ENCODE measurements around the gene TBC1D22A.

The TBC1D22A gene

GRCh38 chr22:47091246-47091651, 328.8 kb downstream of the TBC1D22A start:
- DNase-seq, result no peak

GRCh38 chr22:47091921-47092700, 329.7 kb downstream of the TBC1D22A start:
- DNase-seq, result no peak

- no peak for DNase-seq
These were observed 330.5 kb downstream of the TBC1D22A start for GRCh38 chr22:47092896-47093311.

- DNase-seq, result no peak
These were observed 331.3 kb downstream of the TBC1D22A start for GRCh38 chr22:47093720-47094119.

GRCh38 chr22:47094861-47095330, 332.4 kb downstream of the TBC1D22A start:
- DNase-seq, result no peak

GRCh38 chr22:47095395-47096122, 333.1 kb downstream of the TBC1D22A start:
- DNase-seq, result no peak

- no peak for DNase-seq
These were observed 335.7 kb downstream of the TBC1D22A start for GRCh38 chr22:47098121-47098520.

- no peak for DNase-seq
These were observed 336.1 kb downstream of the TBC1D22A start for GRCh38 chr22:47098554-47098953.

- no peak for DNase-seq
These were observed 337.6 kb downstream of the TBC1D22A start for GRCh38 chr22:47100019-47100418.

GRCh38 chr22:47100646-47101200, 338.3 kb downstream of the TBC1D22A start:
- DNase-seq, result no peak

- DNase-seq, result no peak
These were observed 339.0 kb downstream of the TBC1D22A start for GRCh38 chr22:47101321-47101885.

GRCh38 chr22:47102081-47102480, 339.6 kb downstream of the TBC1D22A start:
- DNase-seq, result no peak

- no peak for DNase-seq
These were observed 340.2 kb downstream of the TBC1D22A start for GRCh38 chr22:47102648-47103047.

GRCh38 chr22:47105085-47105484, 342.6 kb downstream of the TBC1D22A start:
- DNase-seq, result no peak

- no peak for DNase-seq
These were observed 344.4 kb downstream of the TBC1D22A start for GRCh38 chr22:47106806-47107205.

GRCh38 chr22:47107431-47107830, 345.0 kb downstream of the TBC1D22A start:
- no peak for DNase-seq

- DNase-seq, result no peak
These were observed 348.5 kb downstream of the TBC1D22A start for GRCh38 chr22:47110817-47111443.

GRCh38 chr22:47111626-47112581, 349.5 kb downstream of the TBC1D22A start:
- DNase-seq, result no peak

- DNase-seq, result no peak
These were observed 350.1 kb downstream of the TBC1D22A start for GRCh38 chr22:47112582-47112965.

GRCh38 chr22:47112994-47113852, 350.8 kb downstream of the TBC1D22A start:
- no peak for DNase-seq
